Kidney tubule cell (primary cell): Measurements from ENCODE around the gene NOL7.

Experiments
- DNase-seq: peaks from one replicate; pipeline ENCODE4 v3.0.0-alpha.2; 2018; ENCODE audit warnings: low spot score

The NOL7 gene

DNA sequence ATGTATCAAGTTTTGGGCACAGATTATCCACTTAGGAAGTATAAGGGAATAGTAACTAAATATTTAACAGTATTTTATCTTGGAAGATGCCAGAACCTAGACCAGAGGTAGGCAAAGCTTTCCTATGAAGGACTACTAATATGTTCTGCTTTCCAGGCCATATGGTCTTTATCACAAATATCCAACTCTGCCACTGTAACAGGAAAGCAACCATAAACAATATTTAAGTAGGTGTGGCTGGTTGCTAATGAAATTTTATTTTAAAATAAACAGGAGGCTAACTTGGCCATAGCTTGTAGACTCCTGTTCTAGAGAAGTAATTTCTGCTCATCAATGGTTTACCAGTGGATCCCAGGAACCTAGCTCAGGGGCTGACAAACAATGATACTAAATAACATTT lies 39.4 kb downstream of the NOL7 start:
- no peak for DNase-seq

DNA sequence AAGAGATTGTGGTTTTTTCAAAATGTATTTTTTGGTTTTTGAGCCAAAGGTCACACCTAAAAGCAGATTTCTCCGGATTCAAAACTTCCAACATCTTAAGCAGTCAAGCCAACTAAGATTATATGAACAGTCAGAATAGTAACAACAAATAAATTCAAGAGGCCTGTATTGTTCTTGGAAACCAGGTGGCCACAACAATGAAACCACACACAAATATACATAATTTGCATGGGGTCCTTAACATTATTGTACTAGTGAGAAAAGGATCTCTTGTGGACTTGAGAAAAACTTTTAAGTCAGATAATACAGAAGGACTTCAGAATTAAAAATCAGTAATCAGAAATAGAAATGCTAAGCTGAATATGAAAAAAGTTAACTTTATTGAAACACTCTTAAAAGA lies 40.6 kb downstream of the NOL7 start:
- DNase-seq, result no peak

DNA sequence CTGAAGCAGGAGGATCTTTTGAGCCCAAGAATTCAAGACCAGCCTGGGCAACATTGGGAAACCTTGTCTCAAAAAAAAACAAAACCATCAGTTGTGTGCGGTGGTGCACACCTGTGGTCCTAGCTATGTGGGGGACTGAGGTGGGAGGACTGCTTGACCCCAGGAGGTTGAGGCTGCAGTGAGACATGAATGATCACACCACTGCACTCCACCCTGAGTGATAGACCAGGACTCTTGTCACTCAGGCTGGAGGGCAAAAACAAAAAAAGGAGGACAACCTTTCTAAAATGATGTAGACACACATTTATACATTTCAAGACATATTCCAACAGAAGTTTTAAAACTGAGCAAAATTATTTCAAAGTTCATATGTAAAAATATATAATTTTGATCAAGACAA lies 45.1 kb downstream of the NOL7 start:
- DNase-seq, result no peak

DNA sequence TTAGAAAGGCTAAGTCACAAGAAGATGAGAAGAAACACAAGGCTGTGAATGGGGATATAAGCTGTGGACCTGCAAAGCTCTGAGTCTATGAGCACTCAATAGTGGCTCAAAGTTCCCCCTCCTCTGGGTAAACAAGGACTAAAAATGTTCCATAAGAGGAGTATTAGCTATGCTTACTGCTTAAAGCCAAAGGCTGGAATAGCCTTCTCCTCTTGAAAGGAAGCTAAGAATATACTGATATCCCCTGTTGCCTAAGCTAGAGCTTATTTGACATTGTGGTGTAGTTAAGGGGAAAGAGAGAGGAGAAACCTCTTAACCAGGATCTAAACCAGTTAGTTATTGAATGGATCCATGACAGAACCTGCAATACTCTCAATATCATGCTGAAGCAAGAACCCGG lies 45.8 kb downstream of the NOL7 start:
- no peak for DNase-seq

DNA sequence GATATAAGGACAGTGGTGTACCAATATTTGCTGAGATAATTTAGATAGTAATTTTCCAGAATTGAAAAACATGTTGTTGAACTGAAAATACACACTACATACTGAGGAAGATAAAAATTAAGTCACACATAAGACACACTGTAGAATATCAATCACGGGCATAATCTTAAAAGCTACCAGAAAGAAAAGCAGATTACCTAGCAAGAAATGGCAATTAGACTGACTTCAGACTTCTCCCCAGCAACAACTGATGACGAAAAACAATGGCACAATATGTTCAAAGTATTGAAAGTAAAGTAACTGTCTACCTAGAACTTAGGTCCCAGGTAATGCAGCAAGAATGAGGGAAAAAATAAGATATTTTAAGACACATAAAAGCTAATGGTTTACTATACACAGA lies 46.5 kb downstream of the NOL7 start:
- no peak for DNase-seq

DNA sequence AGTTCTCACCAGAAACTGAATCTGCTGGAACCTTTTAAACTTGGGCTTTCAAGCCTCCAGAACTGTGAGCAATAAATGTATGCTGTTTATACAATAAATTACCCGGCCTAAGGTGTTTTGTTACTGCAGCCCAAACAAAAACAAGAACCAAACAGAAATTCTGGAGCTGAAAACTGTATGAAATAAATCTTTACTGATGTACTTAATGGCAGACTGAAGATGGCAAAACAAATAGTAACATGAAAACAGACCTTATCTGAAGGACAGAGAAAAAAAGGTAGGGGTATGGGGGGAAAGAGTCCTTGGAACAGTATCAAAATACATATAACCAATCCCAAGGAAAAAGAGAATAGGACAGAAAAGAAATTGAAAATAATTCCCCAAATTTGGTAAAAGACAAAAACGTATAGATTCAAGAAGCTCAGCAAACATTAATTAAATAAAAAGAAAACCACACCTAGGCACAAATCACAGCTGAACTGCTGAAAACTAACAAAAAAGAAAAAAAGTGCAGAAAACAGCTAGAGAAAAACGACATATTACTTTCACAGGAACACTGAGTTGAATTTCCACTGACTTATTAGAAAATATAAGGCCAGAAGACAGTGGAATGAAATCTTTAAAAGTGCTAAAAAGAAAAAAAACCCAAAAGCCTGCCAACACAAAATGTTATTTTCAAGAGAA lies 47.7 kb downstream of the NOL7 start:
- DNase-seq, result no peak

DNA sequence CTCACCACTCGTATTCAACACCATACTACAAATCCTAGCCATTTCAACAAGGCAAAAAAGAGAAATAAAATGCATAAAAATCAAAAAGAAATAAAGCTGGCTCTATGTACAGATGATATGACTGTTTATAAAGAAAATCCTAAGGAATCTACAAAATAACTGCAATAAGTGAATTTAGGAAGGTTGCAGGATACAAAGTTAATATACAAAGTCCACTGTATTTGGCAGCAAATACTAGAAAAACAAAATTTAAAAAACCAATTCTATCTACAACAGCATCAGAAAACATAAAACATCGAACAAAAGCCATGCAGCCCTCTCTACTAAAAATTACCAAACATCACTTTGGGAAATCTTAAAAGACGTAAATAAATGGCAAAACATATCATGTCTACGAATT lies 48.9 kb downstream of the NOL7 start:
- DNase-seq, result no peak

DNA sequence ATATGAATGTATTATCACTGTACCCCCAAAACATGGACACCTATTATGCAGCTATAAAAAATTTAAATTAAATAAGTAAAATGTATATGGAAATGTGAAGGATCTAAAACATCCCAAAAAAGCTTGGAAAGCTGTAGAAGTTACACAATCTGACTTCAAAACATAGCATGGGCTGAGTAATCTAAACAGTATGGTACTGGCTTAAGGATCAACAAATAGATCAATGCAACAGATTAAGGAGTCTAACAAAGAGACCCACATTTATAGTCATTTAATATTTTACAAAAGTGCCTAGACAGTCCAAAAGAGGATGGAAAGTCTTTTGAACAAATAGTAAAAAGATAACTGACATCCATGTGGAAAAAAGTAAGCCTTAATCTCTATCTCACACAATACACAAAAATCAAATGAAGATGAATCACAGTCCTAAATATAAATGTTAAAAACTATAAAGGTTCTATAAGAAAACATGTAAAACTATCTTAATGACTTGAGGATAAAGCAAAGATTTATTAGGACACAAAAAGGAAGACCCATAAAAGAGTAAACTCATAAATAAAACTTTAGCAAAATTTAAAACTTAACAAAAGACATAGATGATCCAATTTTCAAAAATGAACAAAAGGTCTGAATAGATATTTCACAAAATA lies 49.7 kb downstream of the NOL7 start:
- DNase-seq, result no peak

DNA sequence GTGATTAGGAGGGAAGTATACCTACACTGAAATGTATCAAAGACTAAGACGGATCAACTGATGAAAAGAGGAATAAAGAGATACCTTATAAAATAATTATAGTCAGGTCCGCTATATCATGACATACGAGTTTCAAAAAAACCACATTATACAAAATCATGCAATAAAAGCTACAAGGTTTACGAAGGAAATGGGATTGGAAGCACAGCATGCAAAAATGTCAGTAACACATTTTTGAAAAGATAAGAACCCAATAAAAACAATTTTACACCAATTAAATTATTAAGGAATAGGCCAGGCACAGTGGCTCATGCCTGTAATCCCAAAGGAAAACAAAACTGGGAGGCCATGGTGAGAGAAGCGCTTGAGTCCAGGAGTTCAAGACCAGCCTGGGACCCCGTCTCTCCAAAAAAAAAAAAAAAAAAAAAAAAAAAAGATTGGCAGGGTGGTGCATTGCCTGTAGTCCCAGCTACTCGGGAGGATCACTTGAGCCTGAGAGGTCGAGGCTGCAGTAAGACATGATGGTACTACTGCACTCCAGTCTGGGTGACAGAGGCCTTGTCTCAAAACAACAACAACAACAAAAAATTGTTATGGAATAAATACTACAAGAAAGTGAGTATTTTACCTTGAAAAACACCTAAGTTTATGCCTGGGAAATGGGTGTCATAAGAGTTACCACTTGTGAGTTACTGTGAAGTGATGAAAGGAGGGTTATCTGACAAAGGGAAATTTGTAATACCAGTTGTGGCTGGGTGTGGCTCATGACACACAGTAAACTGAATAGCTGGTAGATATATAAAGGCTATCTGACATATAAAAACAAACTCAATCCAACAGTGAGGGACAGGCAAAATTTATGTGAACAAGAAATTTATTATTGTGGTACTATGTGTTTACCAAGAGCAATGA lies 51.3 kb downstream of the NOL7 start:
- no peak for DNase-seq

DNA sequence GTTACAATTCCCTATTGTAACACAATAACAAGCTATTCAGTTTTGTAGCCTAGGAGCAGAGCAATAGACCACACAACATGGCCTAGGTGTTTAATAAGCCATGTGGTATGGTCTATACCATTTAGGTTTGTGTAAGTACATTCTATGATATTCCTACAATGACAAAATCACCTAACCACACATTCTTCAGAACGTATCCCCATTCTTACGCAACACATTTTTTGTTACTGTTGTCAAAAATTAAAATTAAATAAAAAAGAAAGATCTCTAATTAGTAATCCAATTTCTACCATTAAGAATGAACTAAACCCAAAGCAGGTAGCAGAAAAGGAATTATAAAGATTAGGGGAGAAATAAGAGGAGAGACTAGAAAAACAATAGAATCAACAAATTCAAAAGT lies 52.5 kb downstream of the NOL7 start:
- DNase-seq, result no peak

DNA sequence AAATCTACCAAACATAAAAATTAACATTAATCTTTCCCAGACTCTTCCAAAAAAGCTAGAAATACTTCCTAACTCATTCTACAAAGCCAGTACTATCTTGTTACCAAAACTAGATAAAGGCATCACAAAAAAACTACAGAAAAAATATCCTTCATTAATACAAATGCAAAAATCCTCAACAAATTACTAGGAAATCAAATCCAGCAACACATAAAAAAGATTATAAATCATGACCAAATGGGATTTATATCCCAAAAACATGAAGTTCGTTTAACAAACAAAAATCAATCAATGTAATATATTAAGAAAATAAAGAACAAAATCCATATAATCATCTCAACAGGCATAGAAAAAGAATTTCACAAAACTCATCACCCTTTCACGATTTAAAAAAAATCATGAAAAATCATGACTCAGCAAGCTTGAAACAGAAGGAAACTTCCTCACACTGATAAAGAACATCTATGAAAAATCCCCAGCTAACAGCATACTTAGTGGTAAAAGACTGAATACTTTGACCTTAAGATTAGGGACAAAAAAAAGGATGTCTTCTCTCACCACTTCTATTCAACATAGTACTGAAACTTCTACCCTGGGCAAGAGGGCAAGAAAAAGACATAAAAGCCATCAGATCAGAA lies 53.3 kb downstream of the NOL7 start:
- no peak for DNase-seq

DNA sequence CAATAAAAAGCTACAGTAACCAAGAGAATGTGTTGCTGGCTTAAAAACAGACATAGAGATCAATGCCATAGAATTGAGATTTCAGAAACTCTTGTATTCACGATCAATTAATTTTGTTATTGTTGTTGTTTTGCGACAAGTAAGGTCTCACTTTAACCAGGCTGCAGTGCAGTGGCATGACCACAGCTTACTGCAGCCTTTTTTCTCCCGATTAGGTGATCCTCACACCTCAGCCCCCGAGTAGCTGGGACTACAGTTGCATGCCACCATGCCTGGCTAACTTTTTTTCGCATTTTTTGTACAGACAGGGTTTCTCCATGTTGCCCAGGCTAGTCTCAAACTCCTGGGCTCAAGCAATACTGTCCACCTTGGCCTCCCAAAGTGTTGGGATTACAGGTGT lies 54.3 kb downstream of the NOL7 start:
- no peak for DNase-seq
